SU-DHL-6 (cell line): ENCODE measurements around the gene CHRM5.

ENCODE experiments used
- CTCF ChIP-seq: fragments of 200-600 bp; sonication (generic); IDR thresholded peaks from one replicate; pipeline ENCODE4 v1.5.1; 2017; ENCODE audit warnings: antibody characterized with exemption, mild to moderate bottlenecking, low read length, moderate library complexity; ENCODE audit not compliant: insufficient read depth, poor library complexity, severe bottlenecking
- EZH2phosphoT487 ChIP-seq: fragments of 200-600 bp; sonication (generic), shearing (Covaris generic); conservative IDR thresholded peaks from 2 replicates; pipeline ENCODE4 v1.6.1; 2018; ENCODE audit warnings: mild to moderate bottlenecking, antibody characterized with exemption, low read length, moderate library complexity, mixed read lengths

GRCh38 chr15:34023907-34024306, 55.6 kb downstream of the CHRM5 start:
- TF ChIP-seq CTCF, result no peak
- TF ChIP-seq EZH2phosphoT487, result no peak
